Ecto neural progenitor cell (in vitro differentiated cells): ENCODE data around the gene COPG1.
"Not testable (repeated sequence)": the region's sequence is repeated elsewhere in the genome, so short reads cannot be mapped to it uniquely, and the experiment has no call there.

Experiments
- DNase-seq: peaks from one replicate; pipeline ENCODE4 v3.0.0-alpha.2; 2018; ENCODE audit warnings: low spot score

Gene COPG1, protein sequence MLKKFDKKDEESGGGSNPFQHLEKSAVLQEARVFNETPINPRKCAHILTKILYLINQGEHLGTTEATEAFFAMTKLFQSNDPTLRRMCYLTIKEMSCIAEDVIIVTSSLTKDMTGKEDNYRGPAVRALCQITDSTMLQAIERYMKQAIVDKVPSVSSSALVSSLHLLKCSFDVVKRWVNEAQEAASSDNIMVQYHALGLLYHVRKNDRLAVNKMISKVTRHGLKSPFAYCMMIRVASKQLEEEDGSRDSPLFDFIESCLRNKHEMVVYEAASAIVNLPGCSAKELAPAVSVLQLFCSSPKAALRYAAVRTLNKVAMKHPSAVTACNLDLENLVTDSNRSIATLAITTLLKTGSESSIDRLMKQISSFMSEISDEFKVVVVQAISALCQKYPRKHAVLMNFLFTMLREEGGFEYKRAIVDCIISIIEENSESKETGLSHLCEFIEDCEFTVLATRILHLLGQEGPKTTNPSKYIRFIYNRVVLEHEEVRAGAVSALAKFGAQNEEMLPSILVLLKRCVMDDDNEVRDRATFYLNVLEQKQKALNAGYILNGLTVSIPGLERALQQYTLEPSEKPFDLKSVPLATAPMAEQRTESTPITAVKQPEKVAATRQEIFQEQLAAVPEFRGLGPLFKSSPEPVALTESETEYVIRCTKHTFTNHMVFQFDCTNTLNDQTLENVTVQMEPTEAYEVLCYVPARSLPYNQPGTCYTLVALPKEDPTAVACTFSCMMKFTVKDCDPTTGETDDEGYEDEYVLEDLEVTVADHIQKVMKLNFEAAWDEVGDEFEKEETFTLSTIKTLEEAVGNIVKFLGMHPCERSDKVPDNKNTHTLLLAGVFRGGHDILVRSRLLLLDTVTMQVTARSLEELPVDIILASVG

DNA sequence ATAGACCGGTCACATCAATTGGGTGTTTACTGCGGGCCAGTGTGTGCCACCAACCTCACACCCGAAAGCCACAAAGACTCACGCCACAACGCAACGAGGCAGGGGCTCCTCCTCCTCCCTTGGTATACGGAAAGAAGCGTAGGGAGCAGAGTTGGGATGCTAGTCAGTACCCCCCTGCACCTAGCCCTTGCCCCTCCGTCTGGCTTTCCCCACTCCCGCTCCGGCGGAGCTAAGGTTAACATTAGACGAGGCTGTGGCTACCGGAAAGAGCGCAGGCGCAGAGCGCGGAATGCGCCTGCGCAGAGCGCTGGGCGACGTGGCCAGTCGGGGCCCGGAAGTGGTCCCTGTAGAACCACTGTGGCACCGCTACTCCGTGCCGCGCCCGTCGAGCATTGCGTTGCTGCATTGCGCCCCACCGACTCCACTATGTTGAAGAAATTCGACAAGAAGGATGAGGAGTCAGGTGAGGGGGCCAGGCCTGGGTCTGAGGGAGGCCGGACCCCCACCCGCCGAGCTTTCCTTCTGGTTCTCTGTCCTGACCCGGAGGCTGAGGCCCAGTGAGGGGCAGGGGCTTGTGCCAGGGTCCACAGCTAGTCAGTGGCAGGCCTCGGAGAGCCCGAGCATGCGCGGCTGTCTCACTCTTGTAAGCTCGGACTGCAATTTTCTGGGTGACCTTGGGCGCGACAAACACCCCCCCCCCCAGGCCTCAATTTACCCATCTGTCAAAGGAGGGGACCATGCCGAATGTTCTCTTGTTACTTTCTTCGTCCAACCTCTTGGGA lies at the start of gene COPG1:
Gene COPG1, plus strand, starts transcription at position 323 of the 782 bp plus-strand sequence. Its CDS starts 104 bp downstream, at position 427.
- DNase-seq: peak; percentile 93

DNA sequence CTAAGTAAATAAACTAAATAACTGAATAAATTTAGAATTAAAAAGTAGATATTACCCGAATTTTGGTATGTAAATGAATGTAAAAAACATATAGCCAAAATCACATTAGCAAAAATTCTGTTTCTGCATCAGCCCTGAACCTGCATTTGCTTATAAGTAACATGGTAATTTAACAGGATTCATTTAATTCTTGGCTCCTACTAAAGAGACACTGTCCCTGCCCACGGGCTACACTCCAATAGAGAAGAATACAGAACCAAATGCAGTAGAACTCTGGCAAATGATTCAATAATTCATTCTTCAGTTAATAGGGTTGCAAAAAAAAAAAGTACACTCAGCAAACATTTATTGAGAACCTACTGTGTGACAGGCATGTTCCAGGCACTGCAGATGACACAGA lies 44.9 kb upstream of the COPG1 start:
- DNase-seq: no peak

DNA sequence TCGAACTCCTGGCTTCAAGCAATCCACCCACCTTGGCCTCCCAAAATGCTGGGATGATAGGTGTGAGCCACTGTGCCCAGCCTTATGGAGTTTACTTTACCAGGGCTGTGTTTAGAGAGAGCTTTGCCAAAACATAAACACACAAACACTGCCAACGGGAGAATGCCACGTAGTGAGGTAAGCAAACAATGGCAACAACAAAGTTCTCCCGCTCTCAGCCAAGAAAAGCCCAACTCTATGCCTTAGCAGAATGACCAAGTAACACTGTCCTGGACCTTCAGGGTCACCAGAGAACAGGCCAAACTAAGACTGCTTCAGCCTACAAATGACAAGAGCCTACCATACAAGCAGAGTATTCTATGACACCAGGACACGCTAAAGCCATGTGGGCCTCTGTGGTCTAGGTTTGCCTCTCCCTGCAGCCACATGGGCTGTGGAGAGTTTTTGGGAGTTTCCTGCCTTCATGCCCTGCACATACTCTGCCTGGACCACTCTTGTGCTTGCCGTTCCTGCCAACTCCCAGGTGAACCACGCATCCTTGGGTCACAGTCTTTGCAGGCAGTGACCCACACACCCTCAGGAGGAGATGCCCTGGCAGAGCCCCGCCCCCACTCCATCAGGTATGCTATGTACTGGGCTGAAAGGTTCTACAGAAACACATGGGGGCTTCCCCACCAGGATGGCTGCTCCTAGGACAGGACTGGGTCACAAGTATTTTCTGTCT lies 44.1 kb upstream of the COPG1 start:
- no peak for DNase-seq

DNA sequence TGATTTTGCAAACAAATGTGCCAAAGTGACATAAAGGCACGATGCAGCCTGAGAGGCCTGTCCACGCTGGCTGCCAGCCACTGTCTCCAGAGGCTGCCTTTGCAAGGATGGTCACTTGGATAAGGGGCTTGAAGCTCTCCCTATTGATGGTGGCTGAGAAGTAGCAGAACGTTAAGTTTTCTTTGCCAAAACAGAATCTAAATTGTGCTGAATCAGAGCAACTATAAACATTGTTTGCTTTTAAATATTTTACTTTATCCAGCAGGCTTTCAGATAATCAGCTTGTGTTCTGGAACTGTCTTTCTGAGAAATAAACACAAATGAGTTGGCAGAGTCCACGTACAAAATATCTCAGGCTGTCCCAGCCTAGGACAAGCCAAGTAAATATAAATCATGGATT lies 41.9 kb upstream of the COPG1 start:
- DNase-seq: no peak

DNA sequence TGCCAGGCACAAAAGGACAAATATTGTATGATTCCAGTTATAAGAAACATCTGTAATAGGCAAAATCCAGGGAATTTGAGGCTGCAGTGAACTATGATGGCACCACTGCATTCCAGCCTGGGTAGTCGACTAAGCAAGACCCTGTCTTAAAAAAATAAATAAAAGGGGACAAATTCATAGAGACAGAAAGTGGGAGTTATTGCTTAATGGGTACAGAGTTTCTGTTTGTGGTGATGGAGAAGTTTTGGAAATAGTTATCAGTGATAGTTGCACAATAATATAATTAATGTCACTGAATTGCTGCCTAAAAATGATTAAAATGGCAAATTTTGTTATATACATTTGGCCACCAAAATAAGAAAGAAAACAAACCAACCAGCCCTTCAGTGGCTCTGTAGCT lies 38.1 kb upstream of the COPG1 start:
- DNase-seq: no peak

DNA sequence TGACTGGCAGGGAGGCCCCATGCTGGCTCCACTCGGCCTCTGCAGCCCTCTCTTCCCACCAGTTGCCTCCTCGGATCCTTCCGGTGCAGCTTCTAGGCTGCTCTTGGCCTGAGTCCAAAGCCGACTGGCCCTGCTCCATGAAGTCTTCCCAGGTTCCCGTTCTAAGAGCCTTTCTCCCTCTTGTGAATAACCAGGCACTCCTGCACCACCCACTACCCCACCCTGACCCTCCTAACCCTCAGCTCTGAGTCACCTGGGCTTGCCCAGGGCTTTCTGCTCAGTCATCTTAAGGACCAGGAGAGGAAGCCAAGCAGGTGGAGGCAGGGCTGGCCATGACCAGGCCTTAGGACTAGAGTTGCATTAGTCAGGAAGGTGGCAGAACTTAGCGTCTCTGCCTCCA lies 37.6 kb upstream of the COPG1 start:
- no peak for DNase-seq

DNA sequence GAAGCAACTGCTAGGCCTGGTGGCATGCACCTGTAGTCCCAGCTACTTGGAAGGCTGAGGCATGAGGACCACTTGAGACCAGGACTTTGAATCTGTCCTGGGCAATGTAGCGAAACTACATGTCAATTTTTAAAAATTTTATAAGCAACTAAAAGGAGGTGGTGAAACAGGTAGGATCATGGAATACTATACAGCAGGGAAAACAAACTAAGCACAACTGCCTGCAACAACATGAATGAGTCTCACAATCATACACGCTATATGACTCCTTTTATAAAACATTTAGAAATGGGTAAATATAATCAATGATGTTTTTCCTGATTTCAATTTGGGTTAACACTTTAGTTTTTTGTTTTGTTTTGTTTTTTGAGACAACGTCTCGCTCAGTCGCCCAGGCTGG lies 36.2 kb upstream of the COPG1 start:
- no peak for DNase-seq

DNA sequence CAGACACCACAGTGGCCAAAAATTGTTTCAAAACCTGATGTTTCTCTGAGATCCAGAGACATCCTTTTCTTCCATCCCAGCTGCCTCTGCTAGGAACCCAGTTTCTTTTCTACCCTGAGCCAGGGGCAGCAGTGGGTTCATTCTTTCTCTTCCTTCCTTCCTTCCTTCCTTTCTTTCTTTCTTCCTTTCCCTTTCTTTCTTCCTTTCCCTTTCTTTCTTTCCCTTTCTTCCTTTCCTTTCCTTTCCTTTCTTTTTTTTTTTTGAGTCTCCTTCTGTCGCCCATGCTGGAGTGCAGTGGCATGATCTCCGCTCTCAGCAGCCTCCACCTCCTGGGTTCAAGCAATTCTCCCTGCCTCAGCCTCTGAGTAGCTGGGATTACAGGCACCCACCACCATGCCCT lies 30.7 kb upstream of the COPG1 start:
- no peak for DNase-seq

DNA sequence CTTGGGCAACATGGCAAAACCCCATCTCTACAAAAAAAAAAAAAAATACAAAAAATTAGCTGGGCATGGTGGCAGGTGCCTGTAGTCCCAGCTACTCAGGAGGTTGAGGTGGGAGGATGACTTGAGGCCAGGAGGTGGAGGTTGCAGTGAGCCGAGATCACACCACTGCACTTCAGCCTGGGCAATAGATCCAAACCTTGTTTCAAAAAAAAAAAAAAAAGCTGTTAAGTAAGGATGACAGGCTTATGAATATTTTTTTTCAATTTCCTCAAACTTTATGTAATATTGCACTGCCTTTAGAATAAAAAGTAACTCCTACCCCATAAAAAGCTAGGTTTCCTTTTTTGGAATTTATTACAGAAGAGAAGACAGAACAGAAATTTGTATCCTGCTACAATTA lies 25.0 kb upstream of the COPG1 start:
- DNase-seq: not testable (repeated sequence)

DNA sequence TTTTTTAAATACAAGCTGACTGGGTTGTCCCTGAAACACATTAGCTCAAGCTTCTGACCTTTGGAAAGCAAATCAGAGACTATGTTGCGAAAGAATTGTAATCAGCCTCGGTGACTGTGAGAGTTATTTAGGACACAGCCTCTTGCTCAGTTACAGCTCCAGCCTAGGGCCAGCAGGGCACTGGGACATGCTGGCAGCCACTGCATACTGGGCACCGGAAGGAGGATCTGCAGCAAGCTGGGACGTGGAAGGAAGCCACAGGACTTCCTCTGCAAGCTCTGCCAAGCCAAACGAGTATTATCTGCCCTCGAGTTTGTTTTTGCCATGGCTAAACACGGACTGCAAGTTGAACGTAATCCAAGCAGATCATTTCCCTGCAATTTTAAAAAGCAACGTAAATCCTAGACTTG lies 24.4 kb upstream of the COPG1 start:
- DNase-seq: no peak

DNA sequence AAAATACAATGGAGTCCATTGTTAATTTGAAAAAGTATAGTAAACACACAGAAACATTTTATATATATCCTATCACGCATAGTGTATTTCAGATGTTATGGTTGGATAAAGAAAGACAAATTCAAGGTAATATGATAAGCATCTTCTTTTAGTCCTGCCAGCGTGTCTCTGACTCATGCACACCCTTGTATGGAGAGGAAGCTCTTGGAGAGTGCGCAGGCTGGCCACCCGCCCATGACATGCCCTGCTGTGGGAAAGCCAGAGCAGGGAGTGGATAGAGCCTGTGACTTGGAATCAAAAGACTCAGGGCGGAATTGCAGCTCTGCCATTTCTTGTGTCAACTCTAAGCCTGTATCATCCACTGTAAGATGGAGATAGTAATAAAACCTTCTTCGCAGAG lies 23.0 kb upstream of the COPG1 start:
- DNase-seq: no peak

DNA sequence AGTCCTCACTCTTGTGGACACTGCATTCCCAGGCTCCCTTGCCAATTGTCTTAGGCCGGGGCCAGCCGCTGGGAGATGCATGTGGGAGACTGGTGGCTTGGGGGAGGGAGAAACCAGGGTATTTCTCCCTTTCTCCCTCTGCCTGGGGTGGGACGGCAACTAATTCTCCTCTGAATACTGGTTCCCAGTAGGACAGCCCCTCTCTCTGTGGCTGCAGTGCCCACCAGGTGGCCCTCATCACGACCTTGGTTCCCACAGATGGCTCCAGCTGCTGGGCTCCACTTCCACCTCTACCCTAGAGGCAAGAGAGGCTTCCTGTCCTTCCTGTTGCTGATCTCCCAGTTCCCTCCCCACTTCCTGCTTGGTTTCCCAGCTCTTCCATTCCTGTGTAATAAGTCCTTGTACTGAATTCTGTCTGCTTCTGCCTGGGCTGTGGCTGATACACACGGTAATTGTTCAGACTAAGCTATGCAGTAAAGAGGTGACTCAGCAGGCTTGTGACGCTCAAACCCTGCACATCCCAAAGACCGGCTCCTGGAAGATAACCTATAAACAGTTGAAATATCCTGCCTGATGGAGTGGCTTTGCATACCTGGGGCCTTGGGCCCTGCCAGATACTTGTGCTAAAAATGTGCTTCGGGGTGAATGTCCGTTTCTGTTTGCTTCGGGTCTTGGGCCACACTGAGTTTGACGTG lies 20.4 kb upstream of the COPG1 start:
- DNase-seq: no peak

DNA sequence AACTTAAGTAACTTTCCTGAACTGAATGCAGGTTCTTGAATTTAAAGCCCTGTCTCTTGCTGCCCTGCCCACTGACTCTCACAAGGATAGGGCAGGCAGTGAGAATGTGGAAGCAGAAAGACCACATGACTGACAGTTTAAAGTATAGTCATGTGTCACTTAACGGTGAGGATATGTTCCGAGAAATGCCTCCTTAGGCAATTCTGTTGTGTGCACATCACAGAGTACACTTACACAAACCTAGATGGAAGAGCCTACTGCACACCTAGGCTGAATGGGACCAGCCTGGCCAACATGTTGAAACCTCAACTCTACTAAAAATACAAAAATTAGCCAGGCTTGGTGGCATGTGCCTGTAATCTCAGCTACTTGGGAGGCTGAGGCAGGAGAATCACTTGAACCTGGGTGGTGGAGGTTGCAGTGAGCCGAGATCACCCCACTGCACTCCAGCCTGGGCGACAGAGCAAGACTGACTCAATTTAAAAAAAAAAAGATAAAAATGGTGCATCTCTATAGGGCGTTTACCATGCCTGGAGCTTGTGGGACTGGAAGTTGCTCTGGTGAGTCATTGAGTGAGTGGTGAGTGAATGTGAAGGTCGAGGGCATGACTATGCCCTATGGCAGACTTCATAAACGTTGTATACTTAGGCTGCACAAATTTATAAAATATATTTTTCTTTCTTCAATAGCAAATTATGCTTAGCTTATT lies 18.9 kb upstream of the COPG1 start:
- no peak for DNase-seq

DNA sequence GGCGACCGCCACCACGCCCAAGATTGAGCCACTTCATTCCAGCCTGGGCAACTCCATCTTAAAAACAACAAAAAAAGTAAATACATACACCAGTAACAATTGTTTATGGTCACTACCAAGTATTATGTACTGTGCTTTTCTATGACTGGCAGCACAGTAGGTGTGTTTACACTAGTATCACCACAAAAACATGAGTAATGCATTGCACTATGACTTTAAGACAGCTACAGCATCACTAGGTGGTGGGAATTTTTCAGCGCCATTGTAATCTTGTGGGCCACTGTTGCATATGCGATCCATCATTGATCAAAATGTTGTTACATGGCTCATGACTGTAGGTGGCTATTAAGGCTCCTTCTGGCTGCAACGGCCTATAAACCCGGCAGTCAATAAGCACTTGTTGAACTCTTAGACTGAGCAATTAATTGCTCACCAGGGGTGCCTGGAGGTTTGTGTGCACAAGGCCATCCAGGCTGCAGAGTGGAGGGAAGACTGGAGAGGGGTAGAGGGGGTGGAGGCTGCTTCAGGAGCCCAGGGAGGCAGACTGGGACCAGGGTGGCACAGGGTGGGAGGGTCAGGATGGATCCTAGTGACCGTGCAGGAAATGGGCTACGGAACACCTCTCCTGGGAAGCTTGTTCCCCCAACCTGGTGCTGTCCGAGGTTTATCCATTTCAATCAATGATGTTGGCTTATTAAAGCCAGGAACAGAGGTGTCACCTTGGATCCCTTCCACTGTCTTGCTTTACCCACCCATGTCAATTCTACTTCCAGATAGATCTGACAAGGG lies 17.9 kb upstream of the COPG1 start:
- DNase-seq: no peak

DNA sequence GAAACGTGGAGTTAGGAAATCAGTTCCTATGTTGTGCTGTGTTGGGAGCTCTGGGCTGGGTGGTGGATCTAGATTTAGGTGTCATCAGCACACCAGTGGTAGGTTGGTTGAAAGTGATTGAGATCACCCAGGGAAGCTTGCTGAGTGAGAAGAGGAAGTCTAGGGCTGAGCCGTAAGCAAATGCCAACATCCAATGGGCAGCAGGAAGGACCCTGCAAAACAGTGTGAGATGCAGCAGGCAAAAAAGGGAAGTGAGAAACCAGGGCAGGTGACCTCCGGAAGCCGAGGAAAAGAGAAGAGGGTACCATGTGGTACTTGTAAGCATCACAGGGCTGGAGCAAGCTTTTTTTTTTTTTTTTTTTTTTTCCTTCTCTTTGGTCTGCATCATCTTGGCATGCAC lies 15.9 kb upstream of the COPG1 start:
- no peak for DNase-seq

DNA sequence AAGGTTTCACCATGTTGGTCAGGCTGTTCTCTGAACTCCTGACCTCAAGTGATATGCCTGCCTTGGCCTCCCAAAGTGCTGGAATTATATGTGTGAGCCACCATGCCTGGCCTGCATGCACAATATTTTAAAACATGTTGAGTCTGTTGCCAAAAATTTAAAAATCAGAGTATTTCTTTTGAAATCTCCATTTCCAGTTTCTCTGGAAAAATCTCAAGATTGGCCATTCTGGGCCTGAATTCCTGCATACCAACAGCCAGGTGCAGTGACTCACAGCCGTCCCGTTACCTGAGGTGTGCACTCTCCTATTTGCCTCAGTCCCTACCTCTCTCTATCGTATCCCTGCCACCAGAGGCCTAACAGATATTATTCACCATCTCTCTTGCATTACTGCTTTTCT lies 15.0 kb upstream of the COPG1 start:
- DNase-seq: no peak

DNA sequence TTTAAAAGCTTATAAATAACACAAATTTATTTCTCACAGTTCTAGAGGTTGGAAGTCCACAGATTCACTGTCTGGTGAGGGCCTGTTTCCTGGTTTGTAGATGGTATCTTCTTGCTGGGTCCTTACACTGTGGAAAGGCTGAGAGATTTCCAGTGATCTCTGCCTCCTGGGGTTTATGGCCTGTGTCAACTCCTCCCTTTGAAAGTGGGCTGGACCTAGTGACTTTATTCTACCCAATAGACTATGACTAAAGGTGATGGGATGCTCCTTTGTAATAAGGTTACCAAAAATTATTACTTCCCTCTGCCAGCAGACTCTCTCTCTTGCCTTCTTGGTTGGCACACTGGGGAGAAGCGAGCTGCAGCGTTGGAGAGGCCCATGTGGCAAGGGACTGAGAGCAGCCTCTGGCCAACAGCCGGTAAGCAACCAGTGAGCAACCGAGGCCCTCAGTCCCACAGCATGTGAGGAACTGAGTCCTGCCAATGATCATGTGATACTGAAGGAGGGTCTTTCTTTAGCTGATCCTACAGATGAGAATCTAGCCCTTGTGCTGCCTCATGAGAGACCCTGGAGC lies 14.0 kb upstream of the COPG1 start:
- no peak for DNase-seq

DNA sequence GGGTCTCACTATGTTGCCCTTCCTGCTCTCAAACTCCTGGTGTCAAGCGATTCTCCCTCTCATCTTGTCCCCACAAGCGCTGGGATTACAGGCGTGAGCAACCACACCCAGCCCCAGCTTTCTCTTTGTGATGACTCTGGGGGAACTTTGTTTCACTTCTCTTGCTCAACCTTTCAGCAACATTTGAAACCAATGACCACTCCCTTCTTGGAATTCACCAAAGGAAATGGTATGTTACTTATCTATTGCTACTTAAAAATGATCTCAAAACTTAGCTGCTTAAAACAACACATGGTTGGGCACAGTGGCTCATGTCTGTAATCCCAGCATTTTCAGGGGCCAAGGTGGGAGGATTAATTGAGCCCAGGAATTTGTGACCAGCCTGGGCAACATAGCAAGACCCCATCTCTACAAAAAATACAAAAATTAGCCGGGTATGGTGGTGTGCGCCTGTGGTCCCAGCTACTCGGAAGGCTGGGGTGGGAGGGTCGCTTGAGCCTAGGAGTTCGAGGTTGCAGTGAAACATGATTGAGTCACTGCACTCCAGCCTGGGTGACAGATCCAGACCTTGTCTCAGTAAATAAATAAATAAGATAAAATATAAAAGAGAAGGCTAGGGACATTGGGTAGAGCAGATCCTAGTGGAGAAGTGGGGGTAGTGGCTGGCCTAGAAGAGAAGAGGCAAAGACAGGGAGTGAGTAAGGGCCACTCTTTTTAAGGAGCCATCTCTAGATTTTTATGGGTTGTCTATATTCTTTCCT lies 10.3 kb upstream of the COPG1 start:
- no peak for DNase-seq

DNA sequence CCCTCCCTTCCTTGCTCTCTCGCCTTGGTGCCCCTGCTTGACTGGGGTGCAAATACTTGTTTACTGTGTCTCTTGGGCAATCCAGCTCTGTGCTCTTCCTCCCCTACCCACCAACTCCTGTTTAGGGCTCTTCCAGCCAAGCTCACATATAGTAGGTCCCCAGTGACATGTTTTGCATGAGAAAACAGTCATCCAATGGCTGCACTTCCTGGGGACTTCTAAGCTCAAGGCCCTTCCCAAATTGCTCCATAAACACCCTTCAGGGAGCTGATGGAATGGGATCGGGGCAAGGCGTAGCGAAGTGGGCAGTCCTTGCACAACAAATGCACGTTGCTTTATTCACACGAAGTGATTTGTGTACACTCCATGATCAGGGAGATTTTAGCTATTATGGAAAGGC lies 9.4 kb upstream of the COPG1 start:
- DNase-seq: no peak
